GM12801 (cell line): Measurements from ENCODE around the gene FOXL3.

Experiments used
- CTCF ChIP-seq: IDR thresholded peaks from one replicate; pipeline ENCODE4 v1.5.1; 2011; ENCODE audit warnings: control low read depth; ENCODE audit not compliant: insufficient read length; ENCODE audit errors: extremely low read depth

The FOXL3 gene

GRCh38 chr7:247636-248035 lies 42.3 kb upstream of the FOXL3 start:
- TF ChIP-seq CTCF: no peak

- TF ChIP-seq CTCF: no peak
Measured at GRCh38 chr7:248732-249435, 41.1 kb upstream of the FOXL3 start.

GRCh38 chr7:249989-250388 lies 40.0 kb upstream of the FOXL3 start:
- no peak for TF ChIP-seq CTCF

GRCh38 chr7:250523-250922 lies 39.4 kb upstream of the FOXL3 start:
- TF ChIP-seq CTCF: no peak

- no peak for TF ChIP-seq CTCF
Measured at GRCh38 chr7:251005-251404, 39.0 kb upstream of the FOXL3 start.

GRCh38 chr7:251446-252175 lies 38.4 kb upstream of the FOXL3 start:
- TF ChIP-seq CTCF: no peak

- no peak for TF ChIP-seq CTCF
Measured at GRCh38 chr7:252216-252965, 37.6 kb upstream of the FOXL3 start.
